ENCODE data around the gene EPHB3.

DNA sequence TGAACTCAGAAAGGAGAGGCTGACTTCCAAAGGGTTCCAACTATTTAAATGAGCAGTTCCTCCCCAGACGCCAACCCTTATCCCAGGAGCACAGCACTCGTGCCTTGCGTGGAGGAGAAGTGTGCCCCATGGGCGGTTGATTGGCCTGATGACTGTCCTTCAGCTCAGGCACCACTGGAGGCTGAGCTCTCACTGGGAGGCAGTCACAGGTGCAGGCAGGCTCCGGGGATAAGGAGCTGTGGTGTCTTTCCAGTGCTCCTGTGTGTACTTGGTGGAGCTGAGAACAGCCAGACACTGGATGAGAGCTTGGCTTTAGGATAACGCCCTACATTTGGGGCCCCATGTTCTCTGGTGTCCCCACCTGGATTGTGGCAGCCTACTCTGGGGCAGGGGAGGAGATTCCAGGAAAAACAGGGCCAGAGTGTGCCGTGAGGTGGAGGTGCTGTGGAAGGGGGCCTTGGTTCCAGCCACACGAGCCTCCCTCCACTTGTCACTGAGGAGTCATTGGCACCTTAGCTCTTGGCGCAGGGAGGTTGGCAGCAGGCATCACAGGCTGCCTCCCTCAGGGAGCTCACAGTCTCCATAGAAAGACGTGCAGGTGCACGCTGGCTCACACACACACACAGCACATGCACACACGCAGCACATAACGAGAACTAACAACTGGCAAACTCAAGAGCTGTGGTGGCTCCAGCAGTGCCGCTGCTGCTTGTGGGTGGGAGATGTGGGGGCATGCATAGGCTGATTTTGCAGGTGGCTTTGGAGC is 22.7 kb upstream of the EPHB3 start:
- TF ChIP-seq, protein P1, sequence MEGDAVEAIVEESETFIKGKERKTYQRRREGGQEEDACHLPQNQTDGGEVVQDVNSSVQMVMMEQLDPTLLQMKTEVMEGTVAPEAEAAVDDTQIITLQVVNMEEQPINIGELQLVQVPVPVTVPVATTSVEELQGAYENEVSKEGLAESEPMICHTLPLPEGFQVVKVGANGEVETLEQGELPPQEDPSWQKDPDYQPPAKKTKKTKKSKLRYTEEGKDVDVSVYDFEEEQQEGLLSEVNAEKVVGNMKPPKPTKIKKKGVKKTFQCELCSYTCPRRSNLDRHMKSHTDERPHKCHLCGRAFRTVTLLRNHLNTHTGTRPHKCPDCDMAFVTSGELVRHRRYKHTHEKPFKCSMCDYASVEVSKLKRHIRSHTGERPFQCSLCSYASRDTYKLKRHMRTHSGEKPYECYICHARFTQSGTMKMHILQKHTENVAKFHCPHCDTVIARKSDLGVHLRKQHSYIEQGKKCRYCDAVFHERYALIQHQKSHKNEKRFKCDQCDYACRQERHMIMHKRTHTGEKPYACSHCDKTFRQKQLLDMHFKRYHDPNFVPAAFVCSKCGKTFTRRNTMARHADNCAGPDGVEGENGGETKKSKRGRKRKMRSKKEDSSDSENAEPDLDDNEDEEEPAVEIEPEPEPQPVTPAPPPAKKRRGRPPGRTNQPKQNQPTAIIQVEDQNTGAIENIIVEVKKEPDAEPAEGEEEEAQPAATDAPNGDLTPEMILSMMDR (IDR thresholded peaks at IDR 0.05; ENCODE audit: low read length), result no peak
- no peak for TF ChIP-seq EZH2 (IDR thresholded peaks at IDR 0.05; ENCODE audit: borderline replicate concordance, low read length)

Measured in OCI-LY1 (cell line).